OCI-LY3 (cell line): ENCODE measurements around the gene DHX35.

Experiments used
- CTCF ChIP-seq: fragments of 200-600, 300-600 bp; sonication (generic); IDR thresholded peaks from 2 replicates; pipeline ENCODE4 v1.5.1; 2014; ENCODE audit warnings: antibody characterized with exemption, low read length, low read depth
- EZH2phosphoT487 ChIP-seq: fragments of 200-600 bp; shearing (Covaris generic); IDR thresholded peaks from 2 replicates; pipeline ENCODE4 v1.6.1; 2018; ENCODE audit warnings: antibody characterized with exemption, mixed run types, low read depth

DNA sequence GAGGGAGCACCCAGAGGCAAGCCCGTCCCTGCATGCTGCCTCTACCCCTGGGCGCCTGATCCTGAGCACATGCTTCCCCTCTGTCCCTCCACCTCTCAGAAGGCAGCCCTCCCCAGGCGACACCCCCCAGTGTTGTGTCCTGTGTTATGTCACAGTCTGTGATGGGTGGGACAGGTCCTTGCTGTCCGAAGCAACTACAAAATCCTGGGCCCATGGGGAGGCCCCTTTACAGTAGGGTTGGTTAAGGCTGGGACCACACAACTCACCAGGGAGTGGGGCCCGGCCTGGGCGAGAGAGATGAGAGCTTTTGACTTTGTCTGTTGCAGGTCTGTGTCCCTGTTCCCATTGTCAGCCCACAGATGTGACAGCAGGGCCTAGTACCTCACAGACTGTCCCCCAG lies 78.0 kb downstream of the DHX35 start:
- TF ChIP-seq CTCF (no peak), EZH2phosphoT487 (no peak)
